Inferior parietal cortex (tissue), 1 donor: ENCODE measurements around the gene PPFIA4.

ENCODE experiments used
- DNase-seq: peaks from one replicate; pipeline ENCODE4 v3.0.0-alpha.2; 2016; ENCODE audit errors: extremely low spot score

PPFIA4 gene

GRCh38 chr1:203099805-203100515 lies 73.7 kb downstream of the PPFIA4 start:
- no peak for DNase-seq

DNA sequence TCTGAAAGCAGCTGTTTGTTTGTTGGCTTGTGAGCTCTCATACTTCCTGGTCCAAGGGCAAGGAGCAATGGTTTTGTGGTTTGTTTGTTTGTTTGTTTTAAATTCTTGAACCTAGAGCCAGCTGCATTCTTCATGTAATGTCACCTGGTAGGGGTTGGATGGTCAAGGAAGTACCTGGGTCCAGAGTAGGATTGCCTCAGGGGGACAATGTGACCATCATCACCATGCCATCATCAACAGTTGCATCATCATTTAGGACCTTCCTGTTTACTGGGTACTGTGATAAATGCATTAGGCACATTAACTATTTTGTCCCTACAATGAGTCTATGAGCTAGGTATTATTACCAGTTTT lies 74.2 kb downstream of the PPFIA4 start:
- DNase-seq = no peak

- no peak for DNase-seq
Observed at GRCh38 chr1:203101813-203102634, 75.7 kb downstream of the PPFIA4 start.

GRCh38 chr1:203103216-203103615 lies 76.9 kb downstream of the PPFIA4 start:
- peak; percentile 35 for DNase-seq

GRCh38 chr1:203103829-203104495 lies 77.7 kb downstream of the PPFIA4 start:
- DNase-seq = no peak

GRCh38 chr1:203104789-203105390 lies 78.6 kb downstream of the PPFIA4 start:
- DNase-seq = no peak

- DNase-seq = no peak
Observed at GRCh38 chr1:203112475-203112874, 86.2 kb downstream of the PPFIA4 start.

DNA sequence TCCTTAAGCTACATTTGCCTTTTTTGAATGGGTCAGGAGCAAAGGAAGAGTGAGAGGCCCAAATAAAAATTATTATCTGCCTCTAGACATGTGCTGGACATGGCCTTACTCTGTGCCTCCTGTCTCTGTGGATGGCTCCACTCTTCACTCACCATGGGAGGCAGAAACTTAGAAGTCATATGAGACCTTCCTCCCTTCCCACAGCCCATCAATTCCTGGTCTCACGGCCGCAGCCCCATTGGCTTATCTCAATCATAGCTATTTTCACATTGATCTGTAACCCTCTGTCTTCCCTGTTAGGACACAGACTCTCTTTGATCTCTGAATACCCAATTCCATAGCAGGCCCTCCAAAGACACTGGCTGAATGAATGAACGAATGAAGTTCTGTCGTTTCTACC lies 87.0 kb downstream of the PPFIA4 start:
- DNase-seq = no peak

GRCh38 chr1:203114202-203114601 lies 87.9 kb downstream of the PPFIA4 start:
- DNase-seq = no peak

- no peak for DNase-seq
Observed at GRCh38 chr1:203116091-203116820, 90.0 kb downstream of the PPFIA4 start.

GRCh38 chr1:203117611-203118575 lies 91.6 kb downstream of the PPFIA4 start:
- DNase-seq = peak; percentile 67

GRCh38 chr1:203120325-203121153 lies 94.2 kb downstream of the PPFIA4 start:
- DNase-seq = no peak

DNA sequence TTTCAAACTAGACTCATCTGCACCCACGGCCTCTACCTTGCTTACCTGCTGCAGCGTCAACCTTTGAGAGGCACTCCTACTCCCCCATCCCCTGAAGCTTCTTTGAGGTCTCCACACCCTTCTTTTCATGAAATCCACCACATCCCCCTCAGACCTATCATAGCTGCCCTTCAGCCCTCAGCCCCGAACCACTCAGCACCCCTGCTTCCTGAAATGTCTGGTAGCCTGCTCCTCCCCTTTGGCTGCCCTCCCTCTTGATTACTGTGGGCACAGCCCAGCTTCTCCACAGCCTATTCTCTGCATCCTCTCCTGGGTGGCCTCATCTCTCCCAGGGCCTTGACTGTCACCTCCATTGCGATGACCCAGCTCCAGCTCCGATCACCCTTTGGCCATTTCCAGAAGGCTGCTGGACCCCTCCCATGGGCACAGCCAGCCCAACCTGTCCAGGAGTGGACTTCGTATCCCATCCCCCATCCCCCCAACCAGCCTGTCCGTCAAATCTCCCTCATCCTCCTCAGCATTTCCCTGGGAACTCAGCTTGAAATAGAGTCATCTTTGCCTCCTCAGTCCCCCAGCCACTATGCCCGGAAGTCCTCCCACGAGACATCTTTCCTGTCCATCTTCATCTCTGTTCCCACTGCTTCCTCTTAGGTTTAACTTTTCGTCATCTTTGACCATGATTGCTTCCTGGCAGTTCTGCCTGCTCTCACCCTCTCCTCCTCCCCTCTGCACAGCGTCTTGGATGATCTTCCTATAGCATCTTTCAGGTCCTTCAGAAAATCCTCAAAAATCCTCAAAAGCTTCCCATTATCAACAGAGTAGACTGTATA lies 95.1 kb downstream of the PPFIA4 start:
- no peak for DNase-seq

- no peak for DNase-seq
Observed at GRCh38 chr1:203122159-203122558, 95.9 kb downstream of the PPFIA4 start.

DNA sequence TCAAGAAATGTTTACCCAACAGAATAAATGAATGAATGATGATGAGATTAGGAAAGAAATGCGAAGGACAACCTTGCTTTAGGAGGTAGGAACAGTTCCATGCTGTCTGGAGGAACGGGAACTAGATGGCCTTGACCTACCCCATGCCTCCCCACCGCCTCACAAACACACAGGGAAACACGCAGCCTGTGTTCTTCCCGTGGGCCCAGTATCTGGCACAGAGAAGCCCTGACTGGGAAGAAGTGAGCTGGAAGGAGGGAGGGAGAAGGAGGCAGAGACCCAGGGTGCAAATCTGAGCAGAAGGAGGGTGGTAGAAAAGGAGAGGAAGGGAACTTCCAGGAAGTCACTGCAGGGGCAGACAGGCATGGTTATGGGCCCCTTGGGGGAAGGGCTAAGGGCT lies 97.7 kb downstream of the PPFIA4 start:
- no peak for DNase-seq

DNA sequence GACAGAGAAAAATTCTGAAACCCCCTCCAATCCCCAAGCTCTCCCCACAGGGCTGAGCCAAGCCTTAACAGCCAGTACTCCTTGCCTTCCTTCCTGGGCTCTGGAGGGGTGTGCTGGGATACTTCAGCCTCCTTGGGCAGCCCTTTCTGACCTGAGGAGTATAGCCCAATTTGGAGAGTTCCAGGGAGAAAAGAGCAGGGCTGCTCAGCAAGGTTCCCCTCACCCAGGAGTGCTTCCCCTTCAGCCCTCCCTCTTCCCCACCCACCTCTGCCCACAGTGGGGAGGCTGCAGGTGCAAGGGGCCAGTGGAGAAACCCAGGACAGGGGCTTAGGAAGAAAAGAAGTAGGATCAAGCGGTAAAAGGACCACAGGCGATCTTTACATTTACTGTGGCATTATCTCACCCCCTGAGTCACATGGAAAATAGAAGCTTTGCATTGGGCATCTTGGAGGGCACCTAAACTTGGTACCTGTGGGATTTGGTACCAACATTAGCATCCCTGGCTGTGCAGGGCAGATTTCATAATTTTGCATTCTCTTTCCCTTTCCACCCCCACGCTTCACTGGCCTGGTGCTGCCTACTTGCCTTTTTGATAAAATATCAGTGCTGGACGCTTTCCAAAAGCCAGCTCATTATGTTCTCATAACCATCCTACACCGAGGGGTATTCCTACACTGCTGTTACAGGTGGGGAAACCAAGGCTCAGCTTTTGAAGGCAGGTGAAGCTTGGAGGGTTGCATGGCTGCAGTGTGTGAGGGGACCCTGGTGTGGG lies 98.4 kb downstream of the PPFIA4 start:
- DNase-seq = no peak

DNA sequence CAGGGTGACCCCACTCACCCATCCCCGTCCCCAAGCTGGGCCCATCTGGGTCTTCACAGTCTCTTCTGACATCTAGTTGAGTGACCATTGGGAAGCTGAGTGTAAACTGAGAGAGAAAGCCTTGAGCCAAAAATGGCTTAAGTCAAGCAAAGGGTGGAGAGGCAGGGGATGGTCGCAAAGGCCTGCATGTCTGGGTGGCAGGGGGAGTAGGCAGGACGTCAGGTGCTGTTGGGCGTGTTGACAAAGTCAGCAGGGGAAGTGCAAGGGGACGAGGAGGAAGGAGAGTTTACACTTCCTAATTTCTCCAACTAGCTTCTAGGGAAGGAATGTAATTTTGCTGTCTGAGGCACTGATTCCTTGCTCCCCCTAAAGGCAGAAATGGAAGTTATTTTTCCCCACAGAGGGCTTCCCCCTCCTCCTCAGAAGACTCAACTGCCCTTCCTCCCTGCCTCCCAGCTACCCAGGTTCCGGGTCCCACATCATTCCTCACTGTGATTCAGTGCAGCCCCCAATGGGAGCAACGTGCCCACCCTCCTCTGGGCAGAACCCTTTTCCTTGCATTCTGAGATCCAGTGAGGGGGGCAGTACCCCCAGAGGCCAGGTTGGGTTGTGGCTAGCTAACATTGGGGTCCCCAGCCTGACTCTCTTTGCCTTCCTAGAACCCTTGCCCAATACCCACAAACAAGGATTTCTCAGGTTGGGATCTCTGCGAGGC lies 100.0 kb downstream of the PPFIA4 start:
- peak; percentile 62 for DNase-seq
